ENCODE measurements around the gene YPEL1.

YPEL1 gene

DNA sequence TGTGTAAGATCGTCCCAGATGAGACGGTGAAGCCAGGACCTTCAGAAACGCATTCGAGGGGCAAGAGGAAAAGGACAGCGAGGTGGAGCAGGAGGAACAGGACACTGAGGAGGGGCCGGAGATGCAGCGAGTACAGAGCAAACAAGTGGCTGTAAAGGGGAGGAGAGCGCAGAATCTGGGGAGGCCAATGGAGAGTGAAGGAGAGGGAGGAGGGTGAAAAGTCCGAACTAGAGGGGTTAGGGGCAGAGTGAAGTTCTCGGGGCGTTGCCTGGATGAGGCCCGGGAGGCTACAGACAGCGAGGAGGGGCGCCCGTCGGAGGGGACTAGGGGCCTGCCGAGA, 78.6 kb downstream of the YPEL1 start:
- DNase-seq (ENCODE audit: low read depth, low spot score), result no peak

DNA sequence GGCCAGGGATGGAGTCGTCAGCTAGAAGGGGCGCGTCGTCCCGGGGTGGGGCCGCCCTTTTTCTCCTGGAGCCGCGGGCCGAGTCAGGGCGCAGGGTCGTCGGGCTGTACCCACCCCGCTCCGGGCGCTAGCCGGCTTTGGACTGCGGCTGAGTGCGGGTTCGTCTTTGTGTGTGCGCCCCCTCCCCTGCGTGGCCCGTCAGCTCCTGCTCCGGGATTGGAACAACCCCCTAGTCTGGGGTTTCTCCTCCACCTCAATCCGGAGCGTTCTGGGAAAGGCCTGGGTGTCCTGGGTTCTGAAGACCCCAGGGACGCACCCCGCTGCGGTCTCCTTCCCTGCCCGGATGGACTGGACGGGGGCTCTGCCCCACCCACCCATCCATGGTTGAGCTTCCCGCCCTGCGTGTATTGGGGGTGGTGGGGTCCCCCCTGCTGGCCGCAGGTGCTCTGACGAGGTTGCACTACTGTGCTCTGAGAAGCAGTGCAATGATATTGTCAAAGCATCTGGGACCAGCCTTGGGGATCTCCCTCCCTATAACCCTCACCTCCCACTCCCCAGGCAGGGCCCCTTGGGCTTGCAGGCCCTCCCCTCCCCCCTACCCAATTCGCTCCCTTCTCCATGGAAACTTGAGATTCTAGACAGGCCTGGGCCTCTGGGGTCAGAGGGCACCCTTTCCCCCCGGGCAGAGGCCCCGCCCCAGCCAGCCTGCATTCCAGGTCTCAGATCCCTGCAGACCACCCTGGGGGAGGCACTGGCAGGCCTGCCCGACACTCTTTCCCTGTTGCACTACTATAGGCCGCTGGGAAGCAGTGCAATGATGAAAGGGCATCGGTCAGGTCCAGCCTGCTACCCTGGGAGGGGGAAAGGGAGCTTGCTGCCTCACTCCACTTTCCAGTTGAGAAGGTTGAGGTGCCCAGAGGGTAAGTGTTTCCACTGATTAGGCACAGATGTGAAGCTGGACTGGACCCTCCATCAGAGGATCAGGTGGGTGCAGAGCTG, 82.7 kb downstream of the YPEL1 start:
- no peak for DNase-seq (ENCODE audit: low read depth, low spot score)

DNA sequence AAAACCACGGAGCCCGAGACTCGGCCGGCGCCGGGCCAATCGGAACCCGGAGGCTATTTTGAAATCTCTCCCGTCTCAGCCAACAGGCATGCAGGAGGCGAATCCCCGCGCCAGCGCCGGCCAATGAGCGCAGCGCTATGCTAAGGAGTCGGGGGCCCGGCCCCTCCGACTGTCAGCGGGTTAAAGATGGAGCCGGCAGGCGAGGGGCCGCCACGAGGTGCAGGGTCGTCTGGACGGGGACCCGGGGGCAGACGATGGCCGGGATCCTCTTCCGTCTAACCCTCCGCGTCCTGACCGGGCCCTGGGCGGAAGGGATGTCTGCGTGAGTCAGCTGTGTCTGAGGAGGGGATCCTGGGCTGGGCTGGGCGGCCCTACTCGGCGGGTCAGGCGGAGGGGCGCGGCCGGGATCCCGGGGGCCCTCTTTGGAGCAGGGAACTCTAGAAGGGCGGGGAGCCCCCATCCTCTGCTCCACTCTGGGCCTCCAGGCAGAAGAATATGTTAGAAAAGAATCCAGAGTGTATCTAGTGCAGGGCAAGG, 83.5 kb downstream of the YPEL1 start:
- DNase-seq (ENCODE audit: low read depth, low spot score), result peak; percentile 72

DNA sequence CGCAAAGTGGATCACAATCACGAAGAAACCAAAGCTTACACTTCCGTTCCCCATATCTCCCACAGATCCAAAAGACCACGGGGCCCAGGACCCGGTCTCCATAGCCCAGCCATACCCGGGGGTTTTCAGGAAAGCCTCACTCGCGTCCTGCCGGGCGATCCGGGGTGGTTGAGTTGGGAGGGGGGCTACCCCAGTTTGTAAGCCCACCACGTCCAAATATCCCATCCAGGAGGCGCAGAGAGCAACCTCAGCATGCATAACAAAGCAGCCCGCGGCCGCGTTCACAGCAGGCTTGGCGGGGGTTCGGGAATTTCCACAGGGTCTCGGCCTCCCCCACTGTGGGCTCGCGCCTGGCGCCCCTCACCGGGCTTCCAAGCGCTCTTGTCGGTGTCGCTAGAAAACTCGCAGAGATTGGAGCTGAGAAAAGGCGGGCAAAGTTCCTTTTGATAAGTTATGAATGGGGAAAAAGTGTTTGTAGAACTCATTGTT, 84.0 kb downstream of the YPEL1 start:
- DNase-seq (ENCODE audit: low read depth, low spot score), result no peak

DNA sequence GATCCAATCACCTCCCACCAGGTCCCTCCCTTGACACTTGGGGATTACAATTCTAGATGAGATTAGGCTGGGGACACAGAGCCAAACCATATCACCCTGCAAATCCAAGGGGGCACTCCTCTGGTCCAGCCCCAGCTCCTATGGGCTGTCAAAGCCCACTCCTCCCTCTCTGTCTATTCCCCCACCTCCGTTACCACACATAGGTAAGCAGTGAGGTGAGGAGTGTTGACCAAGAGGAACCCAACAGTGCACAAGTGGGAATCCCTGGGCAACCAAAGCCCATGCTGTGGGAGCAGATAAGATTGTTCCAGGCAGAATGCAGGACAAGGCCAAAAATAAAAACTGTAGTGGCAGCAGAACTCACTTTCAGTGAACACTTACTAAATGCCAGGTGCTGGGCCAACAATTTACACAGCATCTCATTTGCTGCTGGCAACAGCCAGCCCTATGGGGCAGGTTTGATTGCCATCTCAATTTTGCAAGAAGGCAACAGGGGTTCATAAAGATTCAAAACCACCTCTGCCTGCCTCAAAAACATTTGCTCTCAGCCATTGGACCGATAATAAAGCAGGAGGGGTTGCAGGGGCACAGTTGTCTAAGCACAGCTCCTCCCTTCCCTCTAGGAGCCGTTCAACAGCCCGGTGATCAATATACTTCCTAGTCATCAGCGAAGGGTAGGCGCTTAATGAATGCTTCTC, 84.6 kb downstream of the YPEL1 start:
- no peak for DNase-seq (ENCODE audit: low read depth, low spot score)

DNA sequence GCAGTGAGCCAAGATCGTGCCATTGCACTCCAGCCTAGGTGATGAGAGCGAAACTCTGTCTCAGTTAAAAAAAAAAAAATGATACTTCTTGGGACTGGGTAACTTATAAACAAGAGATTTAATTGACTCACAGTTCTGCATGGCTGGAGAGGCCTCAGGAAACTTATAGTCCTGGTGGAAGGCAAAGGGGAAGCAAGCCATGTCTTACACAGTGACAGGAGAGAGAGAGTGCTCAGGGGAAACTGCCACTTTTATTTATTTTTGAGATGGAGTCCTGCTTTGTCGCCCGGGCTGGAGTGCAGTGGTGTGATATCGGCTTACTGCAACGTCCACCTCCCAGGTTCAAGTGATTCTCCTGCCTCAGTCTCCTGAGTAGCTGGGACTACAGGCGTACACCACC, 85.3 kb downstream of the YPEL1 start:
- no peak for DNase-seq (ENCODE audit: low read depth, low spot score)

Measured in smooth muscle cell of the brain vasculature (primary cell).